ENCODE results near the gene ARSA. TPM values are rescaled to one million over a fixed set of nuclear protein-coding genes. Genes with fewer than 3 reads are reported as not detected.

ARSA gene
- total and polyA plus RNA-seq, 2 of the 13 experiments (the other 11 are each of a cell fraction or from before 2014, with no cell fraction given) = 9.0 to 11.5 TPM

GRCh38 chr22:50582493-50583293 lies 45.3 kb downstream of the ARSA start, which contains the start of gene CHKB (continued):
- TF ChIP-seq ZNF672 (CRISPR knock-in tag; IDR thresholded peaks at IDR 0.05) = no peak
- TF ChIP-seq BRD4 (CRISPR knock-in tag; IDR thresholded peaks at IDR 0.05) = peak; percentile 75; the same call in 1 of the 2 replicates
- TF ChIP-seq ZNF18 (CRISPR knock-in tag; IDR thresholded peaks at IDR 0.05; ENCODE audit: insufficient replicate concordance) = no peak
- no peak for TF ChIP-seq ZNF562 (CRISPR knock-in tag; IDR thresholded peaks at IDR 0.05; ENCODE audit: borderline replicate concordance)
- TF ChIP-seq DZIP1 (CRISPR knock-in tag; IDR thresholded peaks at IDR 0.05) = no peak; the same call in 1 of the 2 replicates
- no peak for TF ChIP-seq FIP1L1 (IDR thresholded peaks at IDR 0.05; ENCODE audit: borderline replicate concordance, insufficient read depth, low read depth, low read length)
- peak; percentile 90; the same call in 1 of the 2 replicates for TF ChIP-seq ZSCAN22 (CRISPR knock-in tag; IDR thresholded peaks at IDR 0.05)
- peak; percentile 64 for TF ChIP-seq HOXA5 (CRISPR knock-in tag; IDR thresholded peaks at IDR 0.05)
- TF ChIP-seq, protein P1, sequence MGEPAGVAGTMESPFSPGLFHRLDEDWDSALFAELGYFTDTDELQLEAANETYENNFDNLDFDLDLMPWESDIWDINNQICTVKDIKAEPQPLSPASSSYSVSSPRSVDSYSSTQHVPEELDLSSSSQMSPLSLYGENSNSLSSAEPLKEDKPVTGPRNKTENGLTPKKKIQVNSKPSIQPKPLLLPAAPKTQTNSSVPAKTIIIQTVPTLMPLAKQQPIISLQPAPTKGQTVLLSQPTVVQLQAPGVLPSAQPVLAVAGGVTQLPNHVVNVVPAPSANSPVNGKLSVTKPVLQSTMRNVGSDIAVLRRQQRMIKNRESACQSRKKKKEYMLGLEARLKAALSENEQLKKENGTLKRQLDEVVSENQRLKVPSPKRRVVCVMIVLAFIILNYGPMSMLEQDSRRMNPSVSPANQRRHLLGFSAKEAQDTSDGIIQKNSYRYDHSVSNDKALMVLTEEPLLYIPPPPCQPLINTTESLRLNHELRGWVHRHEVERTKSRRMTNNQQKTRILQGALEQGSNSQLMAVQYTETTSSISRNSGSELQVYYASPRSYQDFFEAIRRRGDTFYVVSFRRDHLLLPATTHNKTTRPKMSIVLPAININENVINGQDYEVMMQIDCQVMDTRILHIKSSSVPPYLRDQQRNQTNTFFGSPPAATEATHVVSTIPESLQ (CRISPR knock-in tag; conservative IDR thresholded peaks at IDR 0.05) = no peak
- peak; percentile 45; the same call in 1 of the 2 replicates for TF ChIP-seq ZNF121 (CRISPR knock-in tag; IDR thresholded peaks at IDR 0.05)
- TF ChIP-seq ZSCAN30 (CRISPR knock-in tag; IDR thresholded peaks at IDR 0.05) = no peak
- 0 out of 2 replicates have a peak, but pooled peaks have one; percentile 31 for TF ChIP-seq NR3C1 (CRISPR knock-in tag; IDR thresholded peaks at IDR 0.05)
- peak; percentile 88 for TF ChIP-seq NFYC (CRISPR knock-in tag; IDR thresholded peaks at IDR 0.05)
- 0 out of 2 replicates have a peak, but pooled peaks have one; percentile 59 for TF ChIP-seq NRL (CRISPR knock-in tag; IDR thresholded peaks at IDR 0.05; ENCODE audit: borderline replicate concordance)
- TF ChIP-seq, protein P2, sequence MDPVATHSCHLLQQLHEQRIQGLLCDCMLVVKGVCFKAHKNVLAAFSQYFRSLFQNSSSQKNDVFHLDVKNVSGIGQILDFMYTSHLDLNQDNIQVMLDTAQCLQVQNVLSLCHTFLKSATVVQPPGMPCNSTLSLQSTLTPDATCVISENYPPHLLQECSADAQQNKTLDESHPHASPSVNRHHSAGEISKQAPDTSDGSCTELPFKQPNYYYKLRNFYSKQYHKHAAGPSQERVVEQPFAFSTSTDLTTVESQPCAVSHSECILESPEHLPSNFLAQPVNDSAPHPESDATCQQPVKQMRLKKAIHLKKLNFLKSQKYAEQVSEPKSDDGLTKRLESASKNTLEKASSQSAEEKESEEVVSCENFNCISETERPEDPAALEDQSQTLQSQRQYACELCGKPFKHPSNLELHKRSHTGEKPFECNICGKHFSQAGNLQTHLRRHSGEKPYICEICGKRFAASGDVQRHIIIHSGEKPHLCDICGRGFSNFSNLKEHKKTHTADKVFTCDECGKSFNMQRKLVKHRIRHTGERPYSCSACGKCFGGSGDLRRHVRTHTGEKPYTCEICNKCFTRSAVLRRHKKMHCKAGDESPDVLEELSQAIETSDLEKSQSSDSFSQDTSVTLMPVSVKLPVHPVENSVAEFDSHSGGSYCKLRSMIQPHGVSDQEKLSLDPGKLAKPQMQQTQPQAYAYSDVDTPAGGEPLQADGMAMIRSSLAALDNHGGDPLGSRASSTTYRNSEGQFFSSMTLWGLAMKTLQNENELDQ (CRISPR knock-in tag; IDR thresholded peaks at IDR 0.05; ENCODE audit: borderline replicate concordance) = no peak
- no peak for TF ChIP-seq ZNF20 (CRISPR knock-in tag; IDR thresholded peaks at IDR 0.05)
- TF ChIP-seq ZFP37 (CRISPR knock-in tag; IDR thresholded peaks at IDR 0.05; ENCODE audit: borderline replicate concordance) = no peak
- TF ChIP-seq, protein P3, sequence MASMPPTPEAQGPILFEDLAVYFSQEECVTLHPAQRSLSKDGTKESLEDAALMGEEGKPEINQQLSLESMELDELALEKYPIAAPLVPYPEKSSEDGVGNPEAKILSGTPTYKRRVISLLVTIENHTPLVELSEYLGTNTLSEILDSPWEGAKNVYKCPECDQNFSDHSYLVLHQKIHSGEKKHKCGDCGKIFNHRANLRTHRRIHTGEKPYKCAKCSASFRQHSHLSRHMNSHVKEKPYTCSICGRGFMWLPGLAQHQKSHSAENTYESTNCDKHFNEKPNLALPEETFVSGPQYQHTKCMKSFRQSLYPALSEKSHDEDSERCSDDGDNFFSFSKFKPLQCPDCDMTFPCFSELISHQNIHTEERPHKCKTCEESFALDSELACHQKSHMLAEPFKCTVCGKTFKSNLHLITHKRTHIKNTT (CRISPR knock-in tag; IDR thresholded peaks at IDR 0.05) = no peak
- 0 out of 2 replicates have a peak, but pooled peaks have one; percentile 39 for TF ChIP-seq BRCA1 (CRISPR knock-in tag; IDR thresholded peaks at IDR 0.05)

All from HepG2 (cell line).